SIG-M5 (cell line): Measurements from ENCODE around the gene MACROD2.
"Not testable (repeated sequence)": the region's sequence is repeated elsewhere in the genome, so short reads cannot be mapped to it uniquely, and the experiment has no call there.

Experiments
- DNase-seq: peaks from one replicate; lab custom pipeline; 2025; lab: John Stamatoyannopoulos, UW

Gene MACROD2

DNA sequence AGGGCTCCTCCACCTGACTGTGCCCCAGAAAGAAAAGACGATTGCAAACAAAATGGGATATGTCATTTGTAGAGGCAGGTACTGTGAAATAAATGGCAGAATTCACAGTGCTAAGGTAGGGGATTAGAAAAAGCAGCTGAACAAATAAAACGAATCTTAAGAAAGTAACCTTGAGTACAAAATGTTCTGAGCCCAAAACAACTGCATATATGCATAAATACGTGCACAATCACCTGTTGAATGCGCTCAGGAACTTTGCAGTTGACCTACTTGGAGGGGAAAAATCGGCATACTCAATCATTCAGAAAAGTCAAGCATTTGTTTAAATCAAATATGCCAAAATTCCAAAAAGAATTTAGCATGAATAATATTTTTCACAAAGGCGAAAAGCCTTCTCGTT is 1114.2 kb downstream of the MACROD2 start:
- DNase-seq, result no peak

DNA sequence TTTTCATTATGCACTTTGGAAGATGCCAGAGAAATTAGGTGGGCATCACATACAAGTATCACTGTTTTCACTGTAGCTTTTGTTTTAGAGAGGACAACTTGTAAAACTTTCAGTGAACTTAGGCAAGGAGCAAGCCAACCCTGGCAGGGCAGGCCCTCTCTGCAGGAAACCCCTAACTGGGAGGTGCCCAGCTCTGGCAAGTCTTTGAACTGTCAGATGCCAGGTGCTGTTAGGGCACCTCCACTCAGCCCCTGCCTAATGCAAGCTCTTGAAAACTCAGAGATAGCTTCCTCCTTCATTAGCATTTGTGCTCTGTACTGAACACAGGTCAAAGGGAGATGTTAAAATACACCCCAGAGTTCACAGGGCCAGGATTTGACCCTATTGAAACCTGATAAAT is 1116.3 kb downstream of the MACROD2 start:
- no peak for DNase-seq

DNA sequence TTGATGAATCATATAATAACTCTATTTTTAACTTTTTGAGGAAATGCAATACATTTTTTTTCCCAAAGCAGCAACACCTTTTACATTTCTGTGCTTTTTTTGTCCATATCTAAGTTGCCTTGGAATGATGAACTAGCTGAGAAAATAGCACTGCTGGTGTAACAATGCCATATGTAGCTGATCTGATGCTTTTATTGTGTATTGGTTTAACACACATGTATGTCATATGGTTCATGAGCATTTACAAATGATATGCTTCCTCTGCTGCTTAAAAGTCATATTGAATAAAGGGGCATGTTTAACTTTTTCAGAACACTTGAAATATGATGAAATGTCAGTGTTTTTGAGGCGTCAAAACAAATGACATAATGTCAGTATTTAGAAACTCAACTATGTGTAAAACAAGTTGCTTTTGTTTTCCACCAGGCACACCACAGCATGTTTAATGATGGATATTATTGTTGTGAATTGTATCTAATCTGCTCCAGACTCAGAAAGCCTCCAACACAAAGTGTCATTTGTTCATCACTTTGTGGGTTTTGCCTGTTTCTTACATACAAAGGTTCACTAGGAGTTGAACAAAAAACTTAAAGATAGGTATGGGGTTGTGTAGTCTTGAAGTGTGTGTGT is 1117.9 kb downstream of the MACROD2 start:
- DNase-seq, result no peak

DNA sequence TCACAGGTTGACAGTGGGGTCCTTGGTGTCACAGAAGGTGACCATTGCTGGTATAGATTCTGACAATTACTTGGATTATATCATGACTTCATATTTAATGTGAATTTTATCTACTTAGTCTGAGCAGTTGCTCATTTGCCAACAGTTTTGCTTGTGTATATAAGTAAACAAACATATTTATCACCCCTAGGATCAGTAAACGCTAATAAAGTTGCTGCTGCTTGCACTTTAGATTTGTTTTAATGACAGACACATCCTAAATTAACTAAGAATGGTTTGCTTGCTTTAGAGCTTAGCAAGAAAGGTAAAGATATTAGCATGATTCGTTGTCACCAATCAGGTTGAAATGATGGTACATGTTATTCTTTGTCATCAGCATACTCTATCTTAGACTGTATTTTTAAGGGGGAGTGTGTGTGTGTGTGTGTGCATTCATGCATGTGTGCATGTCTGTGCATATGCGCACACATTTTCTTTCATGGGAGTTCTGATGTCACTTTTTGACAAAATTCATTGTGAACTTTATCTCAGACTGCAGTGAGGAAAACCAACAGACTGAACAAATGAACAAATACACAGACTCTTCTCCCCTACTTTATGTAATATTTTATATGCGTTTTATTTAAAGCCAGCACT is 1124.7 kb downstream of the MACROD2 start:
- no peak for DNase-seq

DNA sequence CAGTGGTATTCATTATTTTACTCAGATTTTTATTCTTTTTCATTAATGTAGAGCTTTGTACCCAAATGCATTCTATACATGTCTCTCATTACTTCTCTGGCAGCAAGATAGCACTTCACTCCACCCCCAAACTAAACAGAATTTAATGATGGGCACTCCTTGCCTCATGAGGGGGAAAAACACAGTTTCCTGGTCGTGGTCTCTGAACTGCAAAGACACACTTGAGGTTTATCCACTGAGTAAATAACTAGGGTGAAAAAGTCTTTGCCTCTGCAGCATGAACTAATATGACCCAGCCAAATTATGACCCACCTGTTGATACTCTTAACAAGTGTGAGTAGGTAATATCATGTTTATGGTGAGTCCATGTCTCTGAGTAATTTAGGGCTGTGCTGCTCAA is 1127.3 kb downstream of the MACROD2 start:
- DNase-seq, result no peak

DNA sequence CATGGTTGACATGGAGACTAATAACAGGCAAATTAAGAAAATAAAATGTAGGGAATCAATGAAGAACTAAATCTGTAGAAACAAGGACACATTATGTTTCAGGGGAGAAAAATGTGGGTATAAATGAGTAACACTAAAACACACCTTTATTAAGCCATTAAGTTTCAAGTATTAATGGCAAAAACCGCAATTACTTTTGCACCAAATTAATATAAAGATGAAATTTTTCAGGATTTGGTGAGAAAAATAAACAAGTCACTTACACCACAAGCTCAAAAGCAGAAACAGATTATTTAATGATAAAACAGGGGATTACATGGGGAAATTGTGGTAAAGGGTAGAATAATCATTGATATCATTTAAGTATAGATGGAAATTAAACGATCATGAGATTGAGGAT is 1135.9 kb downstream of the MACROD2 start:
- DNase-seq, result no peak

DNA sequence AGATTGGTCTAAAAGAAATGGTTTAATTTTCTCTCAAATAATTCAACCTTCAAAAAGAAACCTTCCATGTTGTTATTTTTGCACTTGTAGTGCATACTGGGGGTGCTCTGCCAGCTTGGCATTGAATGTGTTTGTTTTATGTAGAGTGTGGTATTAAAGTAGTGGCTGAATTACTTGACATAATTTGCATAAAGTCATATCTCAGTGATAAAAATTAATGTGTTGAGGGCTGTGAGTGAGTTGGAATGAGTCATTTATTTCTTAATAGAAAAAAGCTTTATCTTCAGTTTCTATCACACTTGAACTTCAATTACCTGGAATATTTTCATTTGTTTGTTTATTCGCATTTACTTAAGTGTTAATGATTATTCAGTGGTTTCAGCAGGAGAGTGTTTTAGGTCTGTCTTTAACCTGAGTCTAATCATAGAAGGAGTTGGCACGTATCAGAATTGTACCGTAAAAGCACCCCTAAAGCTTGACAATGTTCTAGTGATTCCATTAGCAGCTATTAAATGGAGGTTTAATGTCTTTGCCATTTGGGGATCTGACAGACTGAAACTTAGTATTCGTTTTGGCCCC is 1143.3 kb downstream of the MACROD2 start:
- DNase-seq, result no peak

DNA sequence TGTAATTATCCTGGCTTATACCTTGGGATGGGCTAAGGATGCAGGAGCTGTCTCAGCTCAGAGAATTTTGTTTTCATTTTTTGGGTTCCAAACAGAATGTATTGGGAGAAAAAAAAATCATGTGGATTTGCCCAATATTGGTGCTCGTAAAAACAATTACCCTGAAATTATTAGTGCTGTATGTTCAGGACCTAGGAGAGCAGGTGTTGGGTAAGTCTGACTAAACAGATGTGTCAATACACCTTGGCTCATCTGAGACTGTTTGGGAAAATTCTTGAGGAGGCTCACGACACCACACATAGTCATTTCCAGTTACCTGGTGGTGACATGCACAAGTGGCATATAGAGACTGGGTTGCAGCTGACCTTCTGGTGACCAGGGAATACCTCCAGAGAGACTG is 1144.2 kb downstream of the MACROD2 start:
- no peak for DNase-seq

DNA sequence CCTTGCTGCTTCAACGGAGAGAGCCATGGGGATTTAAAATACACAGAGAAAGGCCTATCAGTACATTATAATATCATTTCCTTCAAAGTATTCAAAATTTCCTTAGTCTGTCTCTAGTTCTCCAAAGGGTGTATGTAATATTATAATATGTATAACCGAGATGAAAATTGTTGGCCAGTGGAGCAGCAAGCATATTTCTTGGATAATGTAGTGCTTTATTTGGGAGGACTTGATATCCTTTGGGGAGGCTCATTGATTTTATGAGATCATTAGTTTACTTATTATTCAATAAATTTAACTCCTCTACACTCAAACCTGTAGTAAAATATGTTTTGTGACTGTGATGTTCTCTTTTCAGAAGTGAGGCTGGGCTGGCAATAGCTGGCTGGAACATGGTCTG is 1145.0 kb downstream of the MACROD2 start:
- DNase-seq, result no peak

DNA sequence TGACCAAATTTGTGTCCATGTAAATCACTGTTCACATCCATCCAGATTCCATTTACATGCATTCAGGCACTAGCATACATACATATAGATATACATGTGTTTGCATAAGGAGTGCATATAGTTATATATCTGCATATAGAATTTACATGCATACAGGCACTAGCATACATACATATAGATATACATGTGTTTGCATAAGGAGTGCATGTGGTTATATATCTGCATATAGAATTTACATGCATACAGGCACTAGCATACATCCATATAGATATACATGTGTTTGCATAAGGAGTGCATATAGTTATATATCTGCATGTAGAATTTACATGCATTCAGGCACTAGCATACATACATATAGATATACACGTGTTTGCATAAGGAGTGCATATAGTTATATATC is 1145.6 kb downstream of the MACROD2 start:
- DNase-seq, result not testable (repeated sequence)

DNA sequence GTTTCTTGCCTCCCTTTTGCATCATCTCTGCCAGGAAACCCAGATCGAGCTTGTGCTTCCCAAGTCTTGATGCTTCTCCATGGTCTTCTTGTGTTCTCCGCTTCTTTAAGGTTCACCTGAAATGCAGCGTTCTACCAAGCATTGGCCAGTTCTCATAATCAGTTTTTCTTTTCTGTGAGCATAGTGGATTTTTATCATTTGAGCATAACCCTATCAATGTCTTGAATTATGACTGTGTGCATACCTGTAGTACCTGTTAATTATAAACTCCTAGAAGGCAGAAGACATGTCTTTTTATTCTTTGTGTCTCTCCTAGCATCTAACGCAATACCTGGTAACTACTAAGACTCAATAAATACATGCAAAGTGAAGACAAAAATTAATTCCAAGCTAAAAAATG is 1146.5 kb downstream of the MACROD2 start:
- no peak for DNase-seq

DNA sequence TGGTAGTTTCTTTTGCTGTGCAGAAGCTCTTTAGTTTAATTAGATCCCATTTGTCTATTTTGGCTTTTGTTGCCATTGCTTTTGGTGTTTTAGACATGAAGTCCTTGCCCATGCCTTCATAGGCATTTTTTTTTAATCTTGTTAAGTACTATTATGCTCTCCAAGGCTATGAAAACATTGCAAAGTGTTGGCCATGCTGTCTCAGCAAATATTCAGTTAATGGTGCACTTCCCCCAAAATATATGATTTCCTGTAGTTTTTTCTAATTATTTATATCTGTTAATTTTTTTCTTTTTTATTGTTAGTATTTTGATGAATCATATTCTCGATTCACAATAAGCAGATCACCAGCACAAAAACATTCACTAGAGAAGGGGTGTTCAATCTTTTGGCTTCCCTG is 1148.2 kb downstream of the MACROD2 start:
- DNase-seq, result no peak

DNA sequence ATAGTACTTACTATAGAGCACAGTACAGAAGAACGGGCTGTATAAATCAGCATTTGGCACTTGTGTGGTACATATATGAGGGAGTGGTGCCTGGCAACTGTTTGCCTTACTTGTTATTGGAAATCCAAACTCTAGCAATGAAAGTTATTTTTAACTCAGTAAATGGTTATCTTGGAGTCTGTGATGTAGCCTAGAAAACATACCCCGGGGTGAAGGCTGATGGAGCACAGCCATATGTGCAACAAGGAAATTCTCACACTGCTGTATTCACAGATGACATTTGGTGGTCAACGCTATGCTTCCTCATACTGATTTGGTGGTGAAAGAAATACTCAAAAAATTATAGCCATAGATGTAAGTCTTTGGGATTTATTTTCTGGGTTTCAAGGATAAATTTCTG is 1149.6 kb downstream of the MACROD2 start:
- no peak for DNase-seq

DNA sequence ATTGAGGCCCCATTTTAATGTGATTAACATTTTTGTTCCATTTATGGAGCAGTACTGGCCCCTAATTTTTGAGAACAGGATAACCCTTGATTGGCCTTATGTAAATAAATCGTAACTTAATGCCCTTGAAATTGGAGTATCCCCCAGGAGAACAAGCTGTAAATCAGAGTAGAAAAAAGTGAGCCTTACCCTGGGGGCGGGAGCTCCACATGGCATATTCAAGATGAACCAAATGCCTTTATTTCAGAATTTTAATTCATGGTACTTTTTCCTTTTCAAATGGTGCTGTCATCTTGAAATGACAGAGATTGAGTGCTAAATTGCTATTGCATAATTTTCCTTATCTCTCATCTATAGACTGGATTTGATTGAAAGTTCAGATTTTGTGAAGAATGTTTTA is 1151.6 kb downstream of the MACROD2 start:
- DNase-seq, result no peak

DNA sequence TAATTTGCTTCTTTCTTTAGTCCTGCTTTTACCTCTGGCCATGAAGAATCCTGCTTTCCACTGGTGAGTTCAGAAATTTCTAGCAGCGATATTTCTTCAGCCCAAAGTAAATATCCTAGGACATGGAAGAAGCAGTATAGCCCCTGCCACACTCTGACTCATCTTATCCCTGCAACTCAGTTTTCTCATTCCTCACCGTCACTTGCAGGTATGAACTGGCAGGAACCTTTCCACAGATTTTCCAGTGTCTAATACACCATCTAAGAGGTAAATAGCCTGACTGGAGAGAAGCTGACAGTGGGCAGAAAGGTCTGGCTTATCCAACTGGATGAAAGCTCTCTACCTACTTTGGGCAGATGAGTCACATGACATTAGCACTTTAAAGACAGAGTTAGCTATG is 1158.8 kb downstream of the MACROD2 start:
- DNase-seq, result no peak

DNA sequence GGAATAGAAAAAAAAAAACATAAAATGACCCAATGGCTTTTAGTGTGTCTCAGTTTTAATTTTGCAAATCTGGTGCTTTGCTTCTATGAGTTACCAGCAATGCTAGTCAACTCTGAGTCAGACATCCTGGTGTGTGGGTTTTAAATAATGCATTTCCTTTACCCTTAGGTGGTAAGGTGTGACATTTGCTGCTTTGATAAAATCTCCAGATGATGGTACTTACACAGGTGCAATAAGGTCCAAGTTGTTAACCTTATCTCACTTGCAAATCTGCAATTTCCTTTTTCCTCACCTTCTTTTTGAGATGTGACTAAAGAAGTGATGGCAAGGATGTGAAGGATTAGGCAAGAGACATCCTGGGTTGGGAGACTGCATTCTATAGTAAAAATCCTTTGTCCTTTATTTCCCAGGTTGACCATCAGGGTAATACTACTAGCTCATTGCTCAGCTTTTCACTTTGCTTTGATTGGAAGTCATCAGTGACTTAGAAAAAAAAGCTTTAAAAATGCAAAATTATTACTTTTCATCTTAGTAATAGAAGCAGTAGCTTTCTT is 1160.6 kb downstream of the MACROD2 start:
- DNase-seq, result no peak

DNA sequence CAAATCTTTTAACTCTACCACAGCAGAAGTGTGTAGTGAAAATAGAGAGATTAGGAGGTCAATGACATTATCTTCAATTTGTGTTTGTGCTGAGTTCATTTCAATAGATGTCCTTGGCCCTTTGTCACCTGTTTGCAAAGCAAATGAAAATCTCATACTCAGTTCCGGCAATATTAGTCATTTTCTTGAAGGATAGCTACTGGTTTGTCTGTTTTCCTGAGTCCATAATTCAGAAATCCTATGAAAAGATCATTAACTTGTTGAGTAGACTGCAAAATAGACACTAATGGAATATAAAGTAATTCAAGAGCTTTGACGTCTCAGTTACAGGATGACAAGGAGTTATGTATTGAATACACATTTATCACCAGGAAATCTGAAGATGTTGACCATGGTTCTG is 1163.2 kb downstream of the MACROD2 start:
- no peak for DNase-seq

DNA sequence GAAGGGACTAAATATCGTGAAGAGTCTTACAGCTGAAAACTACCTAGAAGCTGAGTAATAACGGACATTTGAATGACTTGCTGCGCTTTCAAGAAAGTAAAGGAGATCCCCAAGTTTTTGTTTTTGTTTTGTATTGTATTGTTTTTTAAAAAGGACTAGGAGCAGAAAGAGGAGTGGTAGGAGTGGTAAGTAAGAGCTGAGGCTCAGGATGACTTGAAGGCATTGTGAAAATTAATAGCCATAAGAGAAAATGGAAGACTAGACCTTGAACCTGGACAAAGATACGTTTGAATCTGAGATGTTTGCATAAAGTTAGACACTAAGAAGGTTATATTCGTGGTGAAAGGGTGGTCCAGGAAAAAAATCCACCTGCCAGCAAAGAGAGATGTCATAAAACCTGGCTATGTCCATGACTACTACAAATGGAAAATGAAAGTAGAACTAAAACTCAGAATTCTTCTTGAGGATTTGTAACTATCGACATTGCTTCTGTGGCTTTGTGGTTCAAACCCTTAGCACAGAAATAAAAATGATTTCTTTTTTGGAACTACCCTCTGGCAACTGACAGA is 1166.8 kb downstream of the MACROD2 start:
- DNase-seq, result no peak

DNA sequence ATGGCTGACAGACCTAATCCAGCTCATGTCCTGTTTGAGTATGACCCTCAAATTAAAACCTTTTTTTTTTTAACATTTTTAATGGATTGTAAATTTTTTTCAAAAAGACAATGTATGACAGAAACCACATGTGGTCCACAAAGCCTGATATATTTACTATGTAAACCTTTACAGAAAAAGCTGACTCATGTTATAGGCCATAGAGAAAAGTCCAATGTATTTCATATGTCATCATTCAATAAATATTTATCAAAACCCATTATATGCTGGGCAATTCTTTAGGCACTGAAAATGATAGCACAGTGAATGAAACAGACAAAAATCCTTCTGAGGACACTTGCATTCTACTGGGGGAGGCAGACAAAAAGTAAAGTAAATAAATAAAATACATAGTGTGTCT is 1168.3 kb downstream of the MACROD2 start:
- DNase-seq, result no peak

DNA sequence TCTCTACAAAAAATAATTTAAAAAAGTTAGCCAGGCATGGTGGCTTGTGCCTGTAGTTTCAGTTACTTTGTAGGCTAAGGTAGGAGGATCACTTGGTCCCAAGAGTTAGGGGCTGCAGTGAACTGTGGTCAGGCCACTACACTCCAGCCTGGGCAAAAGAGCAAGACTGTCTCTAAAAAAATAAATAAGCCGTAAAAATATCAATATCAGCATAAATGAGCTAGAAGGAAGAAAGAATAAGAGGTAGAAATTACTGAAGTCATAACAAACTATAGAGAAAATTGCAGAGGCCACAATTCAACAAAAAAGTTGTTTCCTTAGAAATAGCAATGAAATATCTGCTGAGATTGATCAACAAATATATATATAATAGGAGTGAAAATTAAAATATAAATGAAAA is 1169.4 kb downstream of the MACROD2 start:
- no peak for DNase-seq

DNA sequence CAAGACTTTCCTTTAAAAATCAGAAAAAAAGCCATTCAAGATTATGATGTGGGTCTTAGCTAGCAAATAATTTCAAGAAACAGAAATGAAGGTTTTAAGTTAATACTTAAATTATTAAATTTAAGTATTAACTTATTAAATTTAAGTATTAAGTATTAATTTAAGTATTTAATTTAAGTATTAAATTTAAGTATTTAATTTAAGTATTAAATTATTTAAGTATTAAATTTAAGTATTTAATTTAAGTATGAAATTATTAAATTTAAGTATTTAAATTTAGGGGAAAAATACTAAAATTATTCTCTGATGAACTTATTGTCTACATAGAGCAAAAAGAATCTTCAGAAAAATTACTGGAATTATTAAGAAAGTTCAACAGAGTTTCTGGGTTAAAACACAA is 1171.4 kb downstream of the MACROD2 start:
- no peak for DNase-seq

DNA sequence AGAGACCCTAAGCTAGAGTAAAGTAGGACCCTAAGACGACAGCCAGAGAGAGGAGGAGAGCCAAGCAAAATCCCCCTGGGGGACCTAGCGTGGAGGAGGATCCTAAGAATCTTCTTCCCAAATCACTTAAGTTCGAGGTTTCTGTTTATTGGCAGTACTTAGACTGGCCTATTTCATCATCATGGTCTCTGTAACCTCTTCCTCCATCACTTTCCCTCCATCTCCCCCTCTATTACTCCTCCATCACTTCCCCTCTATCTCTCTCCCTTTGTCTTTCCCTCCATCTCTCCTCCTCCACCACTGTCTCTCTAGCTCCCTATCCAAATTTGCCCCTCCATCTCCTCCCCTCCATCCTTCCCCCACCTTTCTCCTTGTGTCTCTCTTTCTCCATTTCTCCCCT is 1175.7 kb downstream of the MACROD2 start:
- no peak for DNase-seq

DNA sequence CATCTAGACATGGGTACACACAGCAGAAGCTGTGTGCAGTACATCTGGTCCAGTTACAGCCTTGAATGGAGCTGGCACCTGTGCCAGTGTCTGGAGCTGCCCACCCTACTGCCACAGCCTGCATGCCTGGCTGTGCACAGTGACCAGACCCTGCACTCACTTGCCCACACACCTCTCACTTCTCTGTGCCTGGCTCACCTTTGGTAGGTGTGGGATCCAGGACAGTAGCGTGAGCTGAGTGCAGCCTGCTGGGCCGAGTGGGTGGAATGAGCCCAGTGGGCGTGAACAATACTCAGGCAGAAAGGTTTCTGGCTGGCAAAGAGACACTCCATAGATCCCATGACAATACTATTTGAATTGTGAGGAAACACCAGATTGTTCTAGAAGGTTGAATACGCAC is 1181.6 kb downstream of the MACROD2 start:
- no peak for DNase-seq
